Loucy (cell line): Measurements from ENCODE around the gene ZNF613.

Experiments
- H2AFZ ChIP-seq: fragments of 200-600 bp; sonication (generic); 2 replicates; pipeline ENCODE4 v1.6.0; 2016; ENCODE audit warnings: antibody characterized with exemption, mild to moderate bottlenecking, low read length, moderate library complexity
- H3F3A ChIP-seq: fragments of 200-600 bp; 2 replicates; pipeline ENCODE4 v1.6.0; 2016; ENCODE audit warnings: antibody characterized with exemption, low read depth, mild to moderate bottlenecking
- H3K27me3 ChIP-seq: fragments of 200-600 bp; sonication (generic); 2 replicates; pipeline ENCODE4 v1.6.1; 2014; ENCODE audit warnings: low read length, mild to moderate bottlenecking; ENCODE audit not compliant: insufficient read depth, poor library complexity, severe bottlenecking
- H3K36me3 ChIP-seq: fragments of 200-600 bp; sonication (generic); 2 replicates; pipeline ENCODE4 v1.6.1; 2016; ENCODE audit warnings: low read length; ENCODE audit not compliant: insufficient read depth
- H3K4me1 ChIP-seq: fragments of 200-600 bp; sonication (generic); 2 replicates; pipeline ENCODE4 v1.5.1; 2014; ENCODE audit warnings: low read length, mild to moderate bottlenecking; ENCODE audit not compliant: insufficient read depth, poor library complexity, severe bottlenecking
- H3K4me2 ChIP-seq: fragments of 200-600 bp; sonication (generic); 2 replicates; pipeline ENCODE4 v1.6.0; 2014; ENCODE audit warnings: antibody characterized with exemption, low read length, low read depth, mild to moderate bottlenecking; ENCODE audit not compliant: poor library complexity, severe bottlenecking
- H3K4me3 ChIP-seq: fragments of 200-600 bp; sonication (generic); 2 replicates; pipeline ENCODE4 v1.5.1; 2014; ENCODE audit warnings: low read length, mild to moderate bottlenecking, mixed read lengths; ENCODE audit not compliant: poor library complexity, severe bottlenecking
- H3K79me2 ChIP-seq: fragments of 200-600 bp; sonication (generic); 2 replicates; pipeline ENCODE4 v1.6.1; 2014; ENCODE audit warnings: low read length; ENCODE audit not compliant: insufficient read depth
- H3K9ac ChIP-seq: fragments of 200-600 bp; sonication (generic); 2 replicates; pipeline ENCODE4 v1.6.0; 2014; ENCODE audit warnings: mild to moderate bottlenecking, low read depth, low read length, moderate library complexity; ENCODE audit not compliant: poor library complexity, severe bottlenecking
- H3K9me2 ChIP-seq: fragments of 200-600 bp; sonication (generic); replicated peaks from 2 replicates; pipeline ENCODE4 v1.6.1; 2016; ENCODE audit warnings: low read depth, low read length, mixed read lengths
- H3K9me3 ChIP-seq: fragments of 200-600 bp; sonication (generic); 2 replicates; pipeline ENCODE4 v1.6.1; 2014; ENCODE audit warnings: mild to moderate bottlenecking, antibody characterized with exemption, low read length, low read depth; ENCODE audit not compliant: insufficient read depth
- H4K20me1 ChIP-seq: fragments of 200-600 bp; sonication (generic); 2 replicates; pipeline ENCODE4 v1.6.0; 2014; ENCODE audit warnings: antibody characterized with exemption, low read length, mild to moderate bottlenecking; ENCODE audit not compliant: insufficient read depth, poor library complexity, severe bottlenecking
- EZH2phosphoT487 ChIP-seq: fragments of 200-600 bp; IDR thresholded peaks from 2 replicates; pipeline ENCODE4 v1.6.1; 2018; ENCODE audit warnings: antibody characterized with exemption, mild to moderate bottlenecking, moderate library complexity, borderline replicate concordance
- TF ChIP-seq, protein P1 (sequence below): fragments of 200-600 bp; sonication (generic); conservative IDR thresholded peaks from 2 replicates; pipeline ENCODE4 v1.5.1; 2014; ENCODE audit warnings: mild to moderate bottlenecking, antibody characterized with exemption, low read length

ZNF613 gene

GRCh38 chr19:51986309-51987291 is 59.3 kb downstream of the ZNF613 start, which contains the start of gene ZNF350:
ZNF350 (minus strand) TSS chr19:51986840; CDS start chr19:51974360, 12,480 bp downstream.
- Histone ChIP-seq H3K4me2 (peak within 1 kb of the TSS; percentile 97), H3K27me3 (no peaks in the 10 kb centered on the region)

GRCh38 chr19:51993422-51993821 is 66.2 kb downstream of the ZNF613 start:
- no peak overlapping the region for H2AFZ ChIP-seq
- no peak overlapping the region for H3K4me2 ChIP-seq
- no peaks in the 10 kb centered on the region for H3K79me2 ChIP-seq
- H4K20me1 ChIP-seq = no peaks in the 10 kb centered on the region
- no peaks in the 10 kb centered on the region for H3F3A ChIP-seq
- TF ChIP-seq, protein P1, sequence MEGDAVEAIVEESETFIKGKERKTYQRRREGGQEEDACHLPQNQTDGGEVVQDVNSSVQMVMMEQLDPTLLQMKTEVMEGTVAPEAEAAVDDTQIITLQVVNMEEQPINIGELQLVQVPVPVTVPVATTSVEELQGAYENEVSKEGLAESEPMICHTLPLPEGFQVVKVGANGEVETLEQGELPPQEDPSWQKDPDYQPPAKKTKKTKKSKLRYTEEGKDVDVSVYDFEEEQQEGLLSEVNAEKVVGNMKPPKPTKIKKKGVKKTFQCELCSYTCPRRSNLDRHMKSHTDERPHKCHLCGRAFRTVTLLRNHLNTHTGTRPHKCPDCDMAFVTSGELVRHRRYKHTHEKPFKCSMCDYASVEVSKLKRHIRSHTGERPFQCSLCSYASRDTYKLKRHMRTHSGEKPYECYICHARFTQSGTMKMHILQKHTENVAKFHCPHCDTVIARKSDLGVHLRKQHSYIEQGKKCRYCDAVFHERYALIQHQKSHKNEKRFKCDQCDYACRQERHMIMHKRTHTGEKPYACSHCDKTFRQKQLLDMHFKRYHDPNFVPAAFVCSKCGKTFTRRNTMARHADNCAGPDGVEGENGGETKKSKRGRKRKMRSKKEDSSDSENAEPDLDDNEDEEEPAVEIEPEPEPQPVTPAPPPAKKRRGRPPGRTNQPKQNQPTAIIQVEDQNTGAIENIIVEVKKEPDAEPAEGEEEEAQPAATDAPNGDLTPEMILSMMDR = no peak
- TF ChIP-seq EZH2phosphoT487 = no peak
- no peak overlapping the region for H3K9ac ChIP-seq
- H3K27me3 ChIP-seq = peaks cover 11% of the 10 kb centered on the region
- peaks cover 47% of the 10 kb centered on the region for H3K36me3 ChIP-seq
- no peaks in the 10 kb centered on the region for H3K9me2 ChIP-seq
- peaks cover 34% of the 10 kb centered on the region for H3K9me3 ChIP-seq
- no peak overlapping the region for H3K4me3 ChIP-seq
- no peaks in the 10 kb centered on the region for H3K4me1 ChIP-seq

More at GRCh38 chr19:51986309-51987291, 59.3 kb downstream of the ZNF613 start, which contains the start of gene ZNF350:
- no peaks in the 10 kb centered on the region for H3K9me3 ChIP-seq
- TF ChIP-seq EZH2phosphoT487 = no peak
- TF ChIP-seq, protein P1 = no peak
- no peaks in the 10 kb centered on the region for H3F3A ChIP-seq
- peaks cover 8% of the 10 kb centered on the region for H4K20me1 ChIP-seq
- peak within 1 kb of the TSS; percentile 98 for H3K4me3 ChIP-seq
- no peaks in the 10 kb centered on the region for H3K9me2 ChIP-seq
- peaks cover 9% of the 10 kb centered on the region for H3K4me1 ChIP-seq
- peak within 1 kb of the TSS; percentile 83 for H2AFZ ChIP-seq
- H3K9ac ChIP-seq = peak within 1 kb of the TSS; percentile 93
- H3K79me2 ChIP-seq = peaks cover 43% of the 10 kb centered on the region
- H3K36me3 ChIP-seq = no peaks in the 10 kb centered on the region

DNA sequence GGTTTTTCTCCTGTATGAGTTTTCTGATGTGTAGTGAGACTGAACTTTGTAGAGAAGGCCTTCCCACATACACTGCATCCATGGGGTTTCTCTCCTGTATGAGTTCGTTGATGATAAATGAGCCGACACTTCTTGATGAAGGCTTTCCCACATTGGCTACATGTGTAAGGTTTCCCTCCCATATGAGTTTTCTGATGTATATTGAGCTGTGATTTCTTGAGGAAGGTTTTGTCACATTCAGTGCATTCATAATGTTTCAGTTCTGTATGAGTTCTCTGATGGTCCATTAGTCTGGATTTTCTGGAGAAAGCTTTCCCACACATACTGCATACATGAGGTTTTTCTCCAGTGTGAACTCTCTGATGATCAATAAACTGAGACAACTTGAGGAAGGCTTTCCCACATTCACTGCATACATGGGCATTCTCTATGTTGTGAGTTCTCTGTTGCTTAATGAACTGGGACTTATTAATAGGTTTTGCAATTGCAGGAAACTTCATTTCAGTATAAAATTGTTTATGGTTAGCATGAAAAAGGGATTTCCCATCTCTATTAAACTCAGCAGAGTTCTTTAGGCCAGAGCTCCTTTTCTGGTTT is 66.9 kb downstream of the ZNF613 start:
- no peaks in the 10 kb centered on the region for H4K20me1 ChIP-seq
- H3K9me2 ChIP-seq = no peaks in the 10 kb centered on the region
- no peaks in the 10 kb centered on the region for H3K4me1 ChIP-seq
- no peak overlapping the region for H2AFZ ChIP-seq
- peaks cover 11% of the 10 kb centered on the region for H3K27me3 ChIP-seq
- TF ChIP-seq, protein P1 = no peak
- H3F3A ChIP-seq = no peaks in the 10 kb centered on the region
- H3K9ac ChIP-seq = no peak overlapping the region
- H3K4me3 ChIP-seq = no peak overlapping the region
- H3K79me2 ChIP-seq = no peaks in the 10 kb centered on the region
- peaks cover 34% of the 10 kb centered on the region for H3K9me3 ChIP-seq
- no peak overlapping the region for H3K4me2 ChIP-seq
- peaks cover 54% of the 10 kb centered on the region for H3K36me3 ChIP-seq
